ENCODE results near the gene CA12.

DNA sequence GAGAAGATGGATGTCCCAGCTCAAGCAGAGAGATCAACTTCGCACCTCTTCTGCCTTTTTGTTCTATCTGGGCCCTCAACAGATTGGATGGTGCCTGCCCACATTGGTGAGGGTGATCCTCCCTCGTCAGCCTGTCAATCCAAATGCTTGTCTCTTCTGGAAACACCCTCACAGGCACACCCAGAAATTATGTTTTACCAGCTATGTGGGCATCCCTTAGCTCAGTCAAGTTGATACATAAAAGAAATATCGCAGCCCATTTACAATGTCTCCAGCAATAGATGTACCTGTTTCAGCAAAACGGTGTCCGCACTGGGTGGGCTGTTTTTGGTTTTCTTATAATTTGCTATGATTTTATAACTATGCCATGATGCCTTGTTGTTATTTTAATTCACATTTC lies 27.5 kb upstream of the CA12 start:
- TF ChIP-seq, protein P1, sequence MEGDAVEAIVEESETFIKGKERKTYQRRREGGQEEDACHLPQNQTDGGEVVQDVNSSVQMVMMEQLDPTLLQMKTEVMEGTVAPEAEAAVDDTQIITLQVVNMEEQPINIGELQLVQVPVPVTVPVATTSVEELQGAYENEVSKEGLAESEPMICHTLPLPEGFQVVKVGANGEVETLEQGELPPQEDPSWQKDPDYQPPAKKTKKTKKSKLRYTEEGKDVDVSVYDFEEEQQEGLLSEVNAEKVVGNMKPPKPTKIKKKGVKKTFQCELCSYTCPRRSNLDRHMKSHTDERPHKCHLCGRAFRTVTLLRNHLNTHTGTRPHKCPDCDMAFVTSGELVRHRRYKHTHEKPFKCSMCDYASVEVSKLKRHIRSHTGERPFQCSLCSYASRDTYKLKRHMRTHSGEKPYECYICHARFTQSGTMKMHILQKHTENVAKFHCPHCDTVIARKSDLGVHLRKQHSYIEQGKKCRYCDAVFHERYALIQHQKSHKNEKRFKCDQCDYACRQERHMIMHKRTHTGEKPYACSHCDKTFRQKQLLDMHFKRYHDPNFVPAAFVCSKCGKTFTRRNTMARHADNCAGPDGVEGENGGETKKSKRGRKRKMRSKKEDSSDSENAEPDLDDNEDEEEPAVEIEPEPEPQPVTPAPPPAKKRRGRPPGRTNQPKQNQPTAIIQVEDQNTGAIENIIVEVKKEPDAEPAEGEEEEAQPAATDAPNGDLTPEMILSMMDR (conservative IDR thresholded peaks at IDR 0.05 in 1 of 2, IDR thresholded peaks at IDR 0.05 in 1 of 2; ENCODE audit: extremely low read depth in 1 of 2, insufficient read depth in 1 of 2, low read depth in 1 of 2, low read length in 2 of 2): no peak
- no peak for TF ChIP-seq EZH2 (IDR thresholded peaks at IDR 0.05; ENCODE audit: borderline replicate concordance, low read length)

Data from mammary epithelial cell (primary cell).